EH (cell line): ENCODE measurements around the gene SYTL5.
A peak's percentile ranks its signal among the peaks of the same experiment; 100 is the strongest.

Experiments
- DNase-seq: peaks from one replicate; pipeline ENCODE4 v3.0.0-alpha.2; 2015; ENCODE audit warnings: low read depth

The SYTL5 gene

DNA sequence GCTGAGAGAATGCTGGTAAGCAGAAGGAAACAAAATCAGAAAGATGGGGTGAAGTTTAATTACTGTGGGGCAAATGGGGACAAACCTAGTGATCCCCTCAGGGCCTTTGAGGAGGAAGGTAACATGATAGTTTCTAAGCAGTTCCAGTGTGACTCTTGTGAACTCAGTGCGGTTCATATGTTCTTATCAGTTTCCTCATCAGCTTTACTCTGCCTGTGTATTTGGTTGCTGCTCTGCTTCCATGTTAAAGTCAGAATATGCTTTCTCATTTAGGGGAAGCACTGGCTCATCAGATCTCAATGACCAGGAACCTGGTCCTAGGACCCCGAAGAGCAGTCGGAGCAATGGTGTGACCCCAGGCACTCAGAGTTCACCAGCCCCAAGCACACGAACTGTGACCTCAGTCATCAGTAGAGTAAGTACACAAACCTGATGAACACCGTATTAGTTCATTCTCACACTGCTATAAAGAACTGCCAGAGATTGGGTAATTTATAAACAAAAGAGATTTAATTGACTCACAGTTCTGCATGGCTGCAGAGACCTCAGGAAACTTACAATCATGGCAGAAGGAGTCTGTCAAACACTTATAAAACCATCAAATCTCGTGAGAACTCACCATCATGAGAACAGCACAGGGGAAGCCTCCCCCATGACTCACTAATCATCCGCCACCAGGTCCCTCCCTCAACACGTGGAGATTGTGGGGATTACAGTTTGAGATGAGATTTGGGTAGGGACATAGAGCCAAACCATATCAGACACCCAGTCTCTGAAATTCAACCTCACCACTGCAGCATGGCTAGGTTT lies 83.0 kb downstream of the SYTL5 start:
- no peak for DNase-seq

DNA sequence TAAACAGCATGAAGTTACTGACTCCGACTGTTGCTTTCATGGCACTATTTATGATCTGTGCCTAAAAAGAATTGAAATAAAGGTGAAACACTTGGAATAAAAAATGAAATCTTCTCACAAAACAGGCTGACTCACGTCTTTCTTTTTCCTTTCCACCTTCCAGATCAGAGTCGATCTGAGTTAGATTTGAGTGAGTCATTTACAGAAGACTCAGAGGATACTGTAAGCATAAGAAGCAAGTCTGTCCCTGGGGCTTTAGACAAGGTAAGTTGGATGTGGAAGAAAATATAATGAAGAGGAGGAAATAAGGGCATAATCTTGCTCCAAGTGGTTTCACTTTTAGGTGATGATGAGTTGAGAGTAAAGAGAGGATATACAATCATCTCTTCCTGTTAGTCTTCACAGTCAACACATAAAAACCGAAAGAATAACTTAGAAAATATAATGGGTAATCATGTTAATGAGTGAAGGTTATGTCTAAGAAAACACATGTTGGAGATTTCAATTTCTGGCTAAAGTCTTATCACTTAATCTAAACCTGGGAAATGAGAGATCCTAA lies 89.7 kb downstream of the SYTL5 start:
- no peak for DNase-seq

DNA sequence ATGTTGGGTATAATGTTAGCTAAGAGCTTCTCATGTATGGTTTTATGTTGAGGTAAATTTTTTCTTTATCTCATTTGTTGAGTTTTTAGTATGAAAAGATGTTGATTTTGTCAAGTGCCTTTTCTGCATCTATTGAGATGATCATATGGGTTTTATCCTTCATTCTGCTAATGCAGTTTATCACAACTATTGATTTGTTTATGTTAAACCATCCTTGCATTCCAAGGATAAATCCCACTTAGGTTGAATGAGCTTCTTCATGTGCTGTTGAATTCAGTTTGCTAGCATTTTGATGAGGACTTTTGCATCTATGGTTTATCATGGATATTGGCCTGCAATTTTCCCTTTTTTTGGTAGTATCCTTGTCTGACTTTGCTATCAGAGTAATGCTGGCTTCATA lies 93.3 kb downstream of the SYTL5 start:
- no peak for DNase-seq

DNA sequence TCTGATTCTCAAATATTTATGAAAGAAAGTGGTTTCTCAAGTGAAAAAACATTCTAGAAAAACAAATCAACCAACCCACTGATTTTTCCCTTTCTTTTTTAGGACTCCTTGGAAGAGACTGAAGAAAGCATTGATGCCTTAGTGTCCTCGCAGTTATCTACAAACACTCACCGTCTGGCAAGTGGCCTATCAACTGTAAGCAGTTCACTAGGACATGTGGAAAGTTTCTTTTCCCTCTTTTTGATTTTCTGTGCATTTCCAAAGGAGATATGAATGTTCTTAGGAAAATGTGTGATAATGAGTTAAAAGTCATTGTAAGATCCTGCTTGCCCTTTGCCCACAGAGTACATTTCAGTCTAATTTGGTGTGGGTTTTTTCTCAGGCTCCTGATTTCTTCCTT lies 95.9 kb downstream of the SYTL5 start:
- DNase-seq, result no peak

DNA sequence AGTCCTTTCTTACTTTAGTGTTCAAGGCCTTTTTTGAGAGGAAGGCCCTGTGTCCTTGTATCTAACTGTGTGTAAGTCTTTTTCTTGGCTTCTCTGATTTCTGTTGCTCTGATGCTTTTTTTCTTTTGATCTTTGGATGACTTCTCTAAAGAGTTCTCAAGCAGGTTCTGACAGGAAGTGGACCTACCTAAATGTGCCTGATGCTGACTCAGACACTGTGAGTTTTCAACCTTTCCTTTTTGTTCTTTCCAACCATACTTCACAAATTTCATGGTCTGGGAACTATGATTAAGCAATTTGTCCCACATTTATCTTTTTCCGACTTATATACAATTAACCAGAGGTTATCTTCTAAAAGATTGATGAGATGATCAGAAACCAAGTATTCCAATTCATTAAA lies 96.5 kb downstream of the SYTL5 start:
- no peak for DNase-seq

DNA sequence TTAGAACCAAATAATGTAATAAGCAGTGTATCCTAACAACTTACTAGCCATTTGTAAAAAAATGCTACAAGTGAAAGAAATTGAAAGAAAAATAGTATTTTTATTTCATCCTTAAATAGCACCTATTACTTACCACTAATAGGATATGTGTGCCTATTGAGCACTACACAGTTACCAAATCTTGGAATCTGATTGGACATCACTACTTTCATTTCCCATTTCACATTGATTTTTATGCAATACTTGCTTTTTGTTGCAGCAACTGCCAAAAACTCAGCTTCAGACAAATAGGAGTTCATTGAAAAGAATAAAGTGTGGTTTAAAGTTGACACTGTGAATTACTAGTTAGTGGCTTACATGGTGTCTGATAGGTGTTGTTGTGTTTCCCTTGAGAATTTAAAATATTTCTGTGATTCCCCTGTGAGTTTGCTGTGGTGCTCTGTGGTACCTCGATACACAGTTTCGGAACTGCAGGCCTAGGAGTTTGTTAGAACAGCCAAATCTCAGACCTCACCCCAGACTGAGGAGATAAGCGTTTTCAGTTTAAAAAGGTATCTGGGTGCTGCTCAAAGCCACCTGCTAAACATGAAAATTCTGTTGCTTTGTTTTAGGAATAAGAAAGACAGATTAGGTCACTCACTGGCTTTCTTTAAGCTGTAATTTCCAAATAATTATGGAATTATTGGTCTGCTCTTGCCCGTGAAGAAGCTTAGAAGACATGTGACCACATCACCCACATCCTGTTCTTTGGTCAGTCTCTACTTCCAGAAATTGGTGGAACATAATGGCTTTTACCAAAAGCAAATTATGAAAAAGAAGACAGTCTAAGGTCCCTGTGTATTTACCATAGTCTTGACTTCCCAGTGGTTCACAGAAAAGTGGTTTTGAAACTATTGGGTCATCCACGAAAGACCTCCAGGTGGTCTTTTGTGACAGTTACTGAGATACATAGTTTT lies 97.8 kb downstream of the SYTL5 start:
- DNase-seq, result no peak

DNA sequence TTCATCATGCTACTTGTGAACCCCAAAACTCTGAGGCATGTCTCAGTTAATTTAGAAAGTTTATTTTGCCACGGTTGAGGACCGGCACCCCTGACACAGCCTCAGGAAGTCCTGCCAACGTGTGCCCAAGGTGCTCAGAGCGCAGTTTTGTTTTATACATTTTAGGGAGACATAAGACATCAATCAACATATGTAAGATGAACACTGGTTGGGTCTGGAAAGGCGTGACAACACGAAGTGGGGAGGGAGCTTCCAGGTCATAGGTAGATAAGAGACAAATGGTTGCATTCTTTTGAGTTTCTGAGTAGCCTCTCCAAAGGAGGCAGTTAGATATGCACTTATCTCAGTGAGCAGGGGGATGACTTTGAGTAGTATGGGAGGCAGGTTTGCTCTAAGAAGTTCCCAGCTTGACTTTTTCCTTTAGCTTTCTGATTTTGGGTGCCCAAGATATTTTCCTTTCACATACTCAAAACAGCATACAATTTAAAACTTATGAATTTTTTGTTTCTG lies 98.9 kb downstream of the SYTL5 start:
- DNase-seq, result no peak

DNA sequence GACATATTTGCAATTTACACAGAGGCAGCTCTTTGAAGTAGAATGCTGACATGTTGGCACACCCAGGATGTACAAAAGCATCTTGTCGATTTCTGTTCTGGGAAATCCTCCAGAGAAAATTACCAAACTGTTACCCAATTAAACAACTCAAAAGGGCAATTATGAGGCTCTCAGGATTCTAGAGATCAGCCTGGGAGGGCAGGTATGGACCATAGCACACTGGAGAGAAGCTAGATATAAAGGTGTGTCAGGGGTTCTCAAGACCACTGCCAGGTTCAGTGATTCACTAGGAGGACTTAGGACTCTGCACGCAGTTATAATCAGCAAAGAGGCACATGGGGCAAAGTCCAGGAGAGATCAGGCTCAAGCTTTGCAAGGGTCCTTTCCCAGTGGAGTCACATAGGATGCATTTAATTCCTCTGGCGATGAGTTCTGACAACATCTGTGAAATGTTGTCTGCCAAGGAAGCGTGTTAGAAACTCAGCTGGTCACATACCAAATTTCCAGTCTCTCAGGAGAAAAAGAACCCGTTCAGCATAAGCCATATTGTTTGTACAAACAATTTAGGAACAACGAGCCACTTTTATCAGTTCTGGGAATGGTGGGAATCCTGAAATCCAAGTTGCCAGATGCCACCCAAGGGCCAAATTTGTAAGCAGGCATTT lies 100.8 kb downstream of the SYTL5 start:
- no peak for DNase-seq

DNA sequence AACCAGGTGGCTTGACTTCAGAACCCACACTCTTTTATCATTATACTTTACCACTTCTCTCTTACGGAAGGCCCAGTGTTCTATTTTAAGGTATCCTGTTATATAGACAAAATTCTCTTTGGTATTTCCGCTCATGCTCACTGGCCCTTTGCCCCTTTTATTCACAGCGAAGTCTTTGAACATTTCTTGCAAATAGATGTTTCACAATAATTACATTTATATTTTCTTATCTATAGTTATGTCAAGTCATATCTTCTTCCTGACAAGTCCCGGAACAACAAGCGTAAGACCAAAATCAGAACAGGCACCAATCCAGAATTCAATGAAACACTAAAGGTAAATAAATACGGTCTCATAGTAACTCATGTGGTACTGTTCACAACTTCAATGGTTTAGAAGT lies 102.0 kb downstream of the SYTL5 start:
- no peak for DNase-seq

DNA sequence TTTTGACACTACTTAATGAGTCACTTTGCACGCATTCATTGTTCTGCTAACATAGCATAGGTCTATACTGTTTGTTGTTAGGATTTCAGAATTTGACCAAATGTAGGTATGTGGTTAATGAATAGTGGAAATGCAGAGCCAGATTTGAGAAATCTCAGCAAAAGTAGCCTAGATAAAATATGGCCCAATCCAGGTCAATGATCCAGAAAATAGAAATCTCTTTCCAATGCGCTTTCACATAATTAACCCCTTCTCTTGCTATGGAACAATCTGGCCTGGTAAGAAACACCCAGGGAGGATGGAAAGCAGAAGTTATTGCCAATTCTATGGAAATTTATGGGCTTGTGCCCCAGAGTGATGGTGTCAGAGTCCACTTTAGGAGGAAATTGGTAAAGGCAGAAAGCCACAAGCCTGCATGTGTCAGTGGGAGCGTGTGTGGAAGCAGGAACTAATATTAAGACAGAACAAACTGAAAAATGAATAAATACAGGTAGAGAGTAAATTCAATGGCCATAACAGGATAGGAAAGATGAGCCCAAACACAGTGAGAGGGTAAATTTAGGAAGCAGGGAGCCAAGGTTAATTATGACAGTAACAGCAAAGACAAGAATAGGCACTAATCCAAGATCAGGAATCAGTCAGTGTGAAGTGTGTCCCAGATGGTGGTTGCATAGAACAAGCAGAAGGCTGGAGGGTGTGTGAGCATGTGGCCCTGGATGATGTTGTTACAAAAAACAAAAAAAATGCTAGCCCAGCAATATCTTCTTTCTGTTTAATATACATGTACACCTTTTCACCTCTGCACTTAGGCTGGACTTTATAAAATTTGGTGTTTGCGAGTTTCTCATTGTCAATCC lies 102.9 kb downstream of the SYTL5 start:
- no peak for DNase-seq

DNA sequence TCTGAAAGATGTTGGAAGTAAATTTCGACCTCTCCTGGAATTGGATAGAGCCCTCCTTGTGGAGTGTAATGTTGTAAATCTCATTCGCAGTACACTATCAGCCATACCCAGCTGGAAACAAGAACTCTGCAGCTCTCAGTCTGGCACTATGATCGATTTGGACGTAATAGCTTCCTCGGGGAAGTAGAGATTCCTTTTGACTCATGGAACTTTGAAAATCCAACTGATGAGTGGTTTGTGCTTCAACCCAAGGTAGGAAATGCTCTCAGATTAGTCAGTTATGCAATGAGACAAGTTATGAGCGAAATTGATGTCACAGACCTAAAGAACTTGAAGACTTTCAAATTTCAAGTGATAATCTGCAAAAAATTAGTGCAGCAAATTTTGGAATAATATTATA lies 103.9 kb downstream of the SYTL5 start:
- DNase-seq, result no peak

DNA sequence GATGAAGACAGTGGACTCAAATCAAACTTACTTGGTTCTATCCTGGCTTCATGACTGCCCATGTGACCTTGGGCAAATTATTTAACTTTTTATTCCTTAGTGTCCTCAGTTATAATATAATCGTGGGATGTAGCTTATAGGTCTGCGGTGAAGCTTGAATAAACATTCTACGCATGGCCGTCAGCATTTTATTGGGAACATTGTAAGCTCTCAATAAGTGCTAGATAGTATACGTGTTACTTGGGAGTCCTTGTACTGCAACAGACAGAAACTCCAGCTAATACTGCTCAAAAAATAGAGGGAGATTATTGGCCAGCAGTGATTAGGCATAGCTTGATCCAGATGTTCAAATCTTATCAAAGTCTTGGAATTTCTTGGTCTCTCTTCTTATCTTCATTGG lies 104.8 kb downstream of the SYTL5 start:
- DNase-seq, result no peak

DNA sequence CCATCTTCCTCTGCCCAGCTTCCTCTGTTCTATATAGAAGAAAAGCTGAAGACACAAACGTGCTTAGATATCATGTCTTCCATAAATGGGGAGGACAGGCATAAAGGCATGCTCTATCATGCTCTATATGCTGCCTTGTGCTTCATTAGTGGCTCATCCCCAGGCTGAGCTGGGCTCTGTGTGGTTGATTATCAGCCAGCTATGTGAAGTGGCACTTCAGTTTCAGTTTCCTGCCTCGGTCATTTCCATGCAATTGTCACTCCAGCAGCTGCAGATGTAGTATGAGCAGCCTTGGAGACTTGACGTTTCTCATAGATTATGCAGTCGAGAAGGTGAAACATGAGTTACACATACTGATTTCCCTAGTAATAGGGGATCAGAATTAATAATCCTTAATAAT lies 106.2 kb downstream of the SYTL5 start:
- DNase-seq, result no peak

DNA sequence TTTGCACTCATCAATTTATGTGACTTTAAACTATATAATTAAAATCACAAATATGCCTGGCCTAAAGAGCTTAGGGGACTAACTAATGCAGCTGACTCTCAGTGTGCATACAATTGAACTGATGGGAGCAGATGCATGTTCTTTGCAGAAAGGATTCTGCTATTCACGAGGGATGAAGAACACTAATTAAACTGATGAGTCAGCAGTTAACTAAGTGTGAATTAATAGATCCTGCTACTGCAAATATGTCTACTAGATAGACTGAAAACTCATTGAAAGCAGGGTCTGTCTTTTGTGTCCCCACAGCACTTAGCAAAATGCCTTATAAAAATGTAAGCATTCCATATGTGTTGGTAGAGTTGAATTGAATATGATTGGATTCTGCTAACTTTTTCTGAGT lies 110.4 kb downstream of the SYTL5 start:
- DNase-seq, result no peak

DNA sequence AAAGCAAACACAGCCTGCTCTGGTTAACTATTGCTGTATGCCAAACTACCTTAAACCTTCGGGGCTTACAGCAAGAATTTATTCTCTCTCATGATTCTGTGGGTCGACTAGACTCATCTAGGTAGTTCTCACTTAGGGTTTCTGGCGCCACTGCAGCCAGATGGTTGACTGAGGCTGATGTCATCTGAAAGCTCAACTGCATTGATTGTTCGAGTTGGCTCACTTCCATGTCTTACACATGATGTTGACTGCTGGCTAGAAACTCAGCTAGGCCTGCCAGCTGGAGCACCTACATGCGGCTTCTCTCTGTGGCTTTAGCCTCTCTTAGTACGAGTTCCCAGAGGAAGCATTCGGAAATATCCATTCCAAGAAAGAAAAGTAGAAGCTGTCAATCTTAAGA lies 111.1 kb downstream of the SYTL5 start:
- no peak for DNase-seq

DNA sequence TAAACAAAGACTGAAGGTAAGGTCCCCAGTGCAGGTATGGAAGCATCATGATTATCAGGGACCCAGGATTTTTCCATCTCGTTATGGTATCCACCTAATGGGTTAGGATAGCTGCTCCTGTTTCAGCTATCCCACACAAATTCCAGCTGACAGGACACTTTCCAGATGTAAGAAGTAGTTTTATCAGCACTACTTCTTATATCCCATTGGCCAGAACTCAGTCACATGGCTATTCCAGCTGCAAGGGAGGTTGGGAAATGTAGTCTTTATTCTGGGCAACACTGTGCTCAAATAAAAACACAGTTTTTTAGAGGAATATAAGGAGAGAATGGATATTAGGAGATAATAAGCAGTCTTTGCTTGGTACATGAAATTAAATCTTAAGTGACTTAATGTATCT lies 117.6 kb downstream of the SYTL5 start:
- DNase-seq, result peak; percentile 1

DNA sequence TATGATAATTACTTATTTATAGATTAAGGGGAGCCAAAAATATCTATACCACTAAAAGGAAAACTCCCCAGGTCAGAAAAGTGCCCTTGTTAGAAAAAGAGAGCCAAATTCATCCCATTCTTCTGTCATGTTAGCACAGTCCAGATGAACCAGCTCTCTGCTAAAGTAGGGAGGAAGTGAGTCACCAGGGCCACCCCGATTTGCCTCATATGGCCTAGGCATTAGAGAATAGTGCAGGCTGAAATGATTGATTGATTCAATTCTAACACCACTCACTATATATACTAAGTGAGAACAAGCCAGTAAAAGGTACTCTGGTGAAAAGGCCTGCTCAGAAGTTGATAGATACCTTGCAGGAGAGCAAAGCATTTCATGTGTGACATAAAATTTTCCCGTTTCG lies 119.8 kb downstream of the SYTL5 start:
- DNase-seq, result no peak

DNA sequence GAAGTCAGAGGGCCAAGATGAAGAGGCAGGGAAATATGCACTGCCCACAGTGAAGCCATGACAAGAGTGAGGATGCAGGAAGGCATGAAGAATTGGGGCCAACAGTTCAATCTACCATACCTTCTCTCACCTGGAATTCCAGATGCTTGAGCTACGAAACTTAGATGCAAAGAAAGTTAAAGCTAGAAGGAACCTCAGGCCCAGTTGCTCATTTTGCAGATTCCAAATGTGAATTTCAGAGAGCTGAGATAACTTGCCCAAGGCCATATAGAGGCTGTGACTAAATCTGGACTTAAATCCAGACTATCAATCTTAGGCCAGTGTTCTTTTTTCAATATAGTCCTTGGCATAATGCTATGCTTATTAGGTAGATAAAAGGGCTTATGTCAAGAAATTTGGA lies 121.6 kb downstream of the SYTL5 start:
- no peak for DNase-seq

DNA sequence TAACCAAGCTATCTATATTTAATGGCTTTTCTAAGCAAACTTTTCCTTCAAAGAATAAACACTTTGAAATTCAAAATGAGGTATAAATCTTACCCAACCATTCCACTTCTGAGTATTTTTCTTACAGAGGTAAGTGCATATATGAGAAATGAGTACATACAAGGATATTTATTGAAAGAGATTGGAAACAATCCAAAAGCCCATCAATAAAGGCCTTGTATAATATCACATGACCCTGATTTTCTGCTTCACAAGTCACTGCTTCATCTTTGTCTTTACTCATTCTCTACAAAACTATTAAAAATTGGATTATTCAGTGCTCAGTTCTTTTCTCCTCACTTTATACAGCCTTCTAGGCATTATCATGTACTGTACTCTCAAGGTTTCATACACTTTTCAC lies 123.0 kb downstream of the SYTL5 start:
- DNase-seq, result no peak

DNA sequence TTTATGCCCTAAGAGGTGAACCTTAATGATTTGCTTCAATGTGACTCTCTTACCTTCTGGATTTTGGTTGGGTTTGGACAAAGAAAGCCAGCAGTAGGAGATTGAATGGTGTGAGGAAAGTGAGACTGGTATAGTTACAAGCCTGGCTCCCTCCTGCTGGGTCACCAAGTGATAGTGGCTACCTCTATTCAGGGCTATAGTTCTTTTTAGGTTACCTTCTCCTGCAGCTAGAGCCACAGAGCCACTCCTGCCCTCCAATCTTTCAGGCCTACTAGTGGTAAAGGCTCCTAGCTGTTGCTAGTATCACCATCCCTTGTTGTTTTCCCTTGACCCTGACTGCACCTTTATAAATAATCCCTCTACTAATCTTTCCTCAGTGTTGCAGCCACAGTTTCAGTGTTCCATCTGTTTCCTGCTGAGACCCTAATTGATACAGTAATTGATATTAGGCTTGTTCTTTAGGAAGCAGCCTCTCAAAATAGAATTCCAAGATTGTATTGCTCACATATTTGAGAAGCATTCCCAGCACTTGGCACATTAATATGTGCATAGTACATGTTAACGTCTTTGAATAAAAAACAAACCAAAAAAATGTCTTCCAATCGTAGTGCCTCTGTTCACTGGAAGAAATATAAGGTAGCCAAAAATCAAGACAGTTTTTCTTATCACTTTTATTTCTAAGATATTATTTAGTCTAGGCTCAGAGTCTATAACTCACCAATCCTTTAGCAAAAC lies 132.0 kb downstream of the SYTL5 start:
- DNase-seq, result no peak

DNA sequence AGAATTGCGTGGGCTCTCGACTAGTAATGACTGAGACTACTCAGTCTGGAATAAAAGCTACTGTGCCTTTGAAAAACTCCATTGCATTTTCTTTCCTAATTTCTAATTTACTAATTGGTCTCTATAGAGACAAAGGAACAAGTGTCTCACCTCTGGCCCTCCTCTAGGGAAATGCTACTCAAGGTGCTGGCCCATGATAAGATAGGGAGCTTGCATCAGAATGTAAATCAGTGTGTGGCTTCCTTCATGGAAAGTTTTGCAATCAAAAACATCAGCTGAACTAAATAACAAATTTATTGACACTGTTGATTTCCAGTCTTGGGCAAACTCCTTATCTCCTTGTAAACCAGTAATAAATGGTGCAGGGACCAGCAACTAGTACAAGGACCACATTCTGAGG lies 132.5 kb downstream of the SYTL5 start:
- no peak for DNase-seq
